GM12878 (cell line): ENCODE data around the gene OGFRL1. TPM values are rescaled to one million over a fixed set of nuclear protein-coding genes. Genes with fewer than 3 reads are reported as not detected.

Experiments used
- ATAC-seq: fragments of 200-7000 bp; cut with Tn5 transposase; 3 replicates; pipeline ENCODE4 v1.9.1; 2020; ENCODE audit warnings: mild to moderate bottlenecking, moderate library complexity
- Bru-seq: library from RNA; stranded (reverse); fragments of 400-500 nt; gene quantifications from one replicate; lab custom pipeline; 2021; lab: Mats Ljungman, UMichigan
- BruChase-seq, 2 experiments: library from RNA; stranded (reverse); fragments of 400-500 nt; gene quantifications; one replicate each; lab custom pipeline; 2021; lab: Mats Ljungman, UMichigan
- BruUV-seq: library from RNA; stranded (reverse); fragments of 400-500 nt; replicated peaks from 2 replicates; lab custom pipeline; 2021; lab: Mats Ljungman, UMichigan
- CTCF ChIA-PET: fragments of 300-600 bp; sonication (Branson Sonifier 250); formaldehyde crosslinking; extraction: SDS; loops from one replicate; lab custom pipeline; 2021; ENCODE audit warnings: inconsistent platforms; lab: Yijun Ruan, JAX
- POLR2A ChIA-PET: fragments of 350-600 bp; formaldehyde crosslinking; extraction: SDS; loops from one replicate; lab custom pipeline; 2021; ENCODE audit warnings: inconsistent platforms; lab: Charles Lee
- RAD21 ChIA-PET: fragments of 300-600 bp; sonication (Branson Sonifier 250); formaldehyde crosslinking; loops from one replicate; lab custom pipeline; 2023; ENCODE audit warnings: antibody characterized with exemption; ENCODE audit not compliant: unreplicated experiment; lab: Charles Lee
- SMC1A ChIA-PET: fragments of 300-600 bp; sonication (Branson Sonifier 250); formaldehyde crosslinking; loops from one replicate; lab custom pipeline; 2023; ENCODE audit not compliant: unreplicated experiment, uncharacterized antibody; lab: Charles Lee
- DNase-seq: peaks from one replicate; pipeline ENCODE4 v3.0.0-alpha.2; 2011; ENCODE audit warnings: low read depth, low spot score
- FAIRE-seq: peaks from 3 replicates; lab custom pipeline; 2011; peaks lifted over from hg19 to GRCh38; lab: Jason Lieb, UNC
- H2AFZ ChIP-seq: 2 replicates; pipeline ENCODE4 v1.6.0; 2011; ENCODE audit warnings: low read depth, low read length, control low read depth; ENCODE audit not compliant: control insufficient read depth
- H3K27ac ChIP-seq: 2 replicates; pipeline ENCODE4 v1.5.1; 2011; ENCODE audit warnings: control low read depth; ENCODE audit not compliant: control insufficient read depth, insufficient read depth
- H3K27me3 ChIP-seq, 2 experiments: replicated peaks in 1 of 2; 2 replicates each; pipeline versions ENCODE4 v1.6.0 to v1.6.1; 2011; ENCODE audit warnings: low read length in 1 of 2; ENCODE audit not compliant: control insufficient read depth in 2 of 2, insufficient read depth in 2 of 2
- H3K36me3 ChIP-seq, 2 experiments: 2 replicates each; pipeline ENCODE4 v1.5.1; 2011; ENCODE audit warnings: low read length in 1 of 2; ENCODE audit not compliant: control insufficient read depth in 2 of 2, insufficient read depth in 2 of 2
- H3K4me1 ChIP-seq: 2 replicates; pipeline ENCODE4 v1.6.1; 2011; ENCODE audit warnings: mild to moderate bottlenecking, low read length, moderate library complexity, mixed read lengths; ENCODE audit not compliant: control insufficient read depth, insufficient read depth
- H3K4me2 ChIP-seq: 2 replicates; pipeline ENCODE4 v1.6.0; 2011; ENCODE audit warnings: control low read depth; ENCODE audit not compliant: control insufficient read depth, insufficient read depth
- H3K4me3 ChIP-seq: fragments of 200-600 bp; sonication (generic); 2 replicates; pipeline ENCODE4 v1.5.1; 2016
- H3K79me2 ChIP-seq: 2 replicates; pipeline ENCODE4 v1.6.0; 2011; ENCODE audit warnings: low read length; ENCODE audit not compliant: control insufficient read depth, insufficient read depth
- H3K9ac ChIP-seq: 2 replicates; pipeline ENCODE4 v1.8.0; 2011; ENCODE audit warnings: low read length, control low read depth, mixed read lengths; ENCODE audit not compliant: control insufficient read depth, insufficient read depth
- H3K9me3 ChIP-seq: replicated peaks from 3 replicates; pipeline ENCODE4 v1.5.1; 2011; ENCODE audit warnings: mild to moderate bottlenecking, low read length; ENCODE audit not compliant: control insufficient read depth, insufficient read depth
- H4K20me1 ChIP-seq: 2 replicates; pipeline ENCODE4 v1.6.0; 2011; ENCODE audit not compliant: control insufficient read depth, insufficient read depth
- ASH2L ChIP-seq: fragments of 300-600, 200-600 bp; sonication (generic); IDR thresholded peaks from 2 replicates; pipeline ENCODE4 v1.6.1; 2017; ENCODE audit warnings: low read depth, mild to moderate bottlenecking, borderline replicate concordance
- ATF3 ChIP-seq: IDR thresholded peaks from 2 replicates; pipeline ENCODE4 v1.6.1; 2011; ENCODE audit warnings: low read depth, mild to moderate bottlenecking, low read length, moderate library complexity, borderline replicate concordance; ENCODE audit errors: extremely low read depth
- CBFB ChIP-seq: IDR thresholded peaks from 2 replicates; pipeline ENCODE4 v1.6.1; 2016; ENCODE audit warnings: antibody characterized with exemption, low read depth
- DPF2 ChIP-seq: fragments of 450-650 bp; IDR thresholded peaks from 2 replicates; pipeline ENCODE4 v1.6.1; 2017; ENCODE audit warnings: mild to moderate bottlenecking
- EGR1 ChIP-seq, 2 experiments: IDR thresholded peaks; 1 replicate in 1 of 2; 2 replicates in 1 of 2; pipeline ENCODE4 v1.6.1; 2011 to 2012; ENCODE audit warnings: low read depth in 2 of 2, low read length in 2 of 2, borderline replicate concordance in 1 of 2, mild to moderate bottlenecking in 1 of 2, moderate library complexity in 1 of 2
- ESRRA ChIP-seq: IDR thresholded peaks from 2 replicates; pipeline ENCODE4 v1.6.1; 2012; ENCODE audit warnings: mild to moderate bottlenecking, low read length, improper control_type of control experiment
- FOXM1 ChIP-seq: IDR thresholded peaks from 2 replicates; pipeline ENCODE4 v1.6.1; 2012; ENCODE audit warnings: low read depth, mild to moderate bottlenecking, inconsistent platforms, low read length, moderate library complexity
- GATAD2B ChIP-seq: fragments of 450-650 bp; conservative IDR thresholded peaks from 2 replicates; pipeline ENCODE4 v1.6.1; 2017; ENCODE audit warnings: low read depth, mild to moderate bottlenecking, moderate library complexity
- MEF2A ChIP-seq: IDR thresholded peaks from 2 replicates; pipeline ENCODE4 v1.6.1; 2011; ENCODE audit warnings: low read depth, mild to moderate bottlenecking, low read length, moderate library complexity; ENCODE audit not compliant: insufficient read depth
- NFYA ChIP-seq: IDR thresholded peaks from 2 replicates; pipeline ENCODE4 v1.6.1; 2011; ENCODE audit warnings: low read depth, mild to moderate bottlenecking, low read length, improper control_type of control experiment, borderline replicate concordance
- NR2C1 ChIP-seq: fragments of 450-650 bp; IDR thresholded peaks from 2 replicates; pipeline ENCODE4 v1.6.1; 2017; ENCODE audit warnings: antibody characterized with exemption, mild to moderate bottlenecking, moderate library complexity
- SMAD5 ChIP-seq: IDR thresholded peaks from 2 replicates; pipeline ENCODE4 v1.6.1; 2016; ENCODE audit warnings: antibody characterized with exemption, low read depth
- SREBF2 ChIP-seq: IDR thresholded peaks from 2 replicates; pipeline ENCODE4 v1.6.1; 2012; ENCODE audit warnings: mild to moderate bottlenecking, low read length
- TARDBP ChIP-seq: IDR thresholded peaks from 2 replicates; pipeline ENCODE4 v1.6.1; 2016; ENCODE audit warnings: borderline replicate concordance
- ZBTB4 ChIP-seq: fragments of 450-650 bp; formaldehyde crosslinking; IDR thresholded peaks from 2 replicates; pipeline ENCODE4 v1.4.0; 2022; ENCODE audit warnings: mild to moderate bottlenecking, moderate library complexity
- ZNF622 ChIP-seq: fragments of 450-650 bp; IDR thresholded peaks from 2 replicates; pipeline ENCODE4 v1.6.1; 2017; ENCODE audit warnings: mild to moderate bottlenecking, inconsistent platforms
- WGBS: methylation state at CpG from one replicate; pipeline ENCODE4 v1.1.6; 2016; ENCODE audit warnings: low lambda C conversion rate; ENCODE audit not compliant: insufficient replicate concordance, insufficient coverage; ENCODE audit errors: missing lambda C conversion rate; 5-methylcytosine and 5-hydroxymethylcytosine counted together
- in situ Hi-C: fragments of 300-500 bp; cut with MboI; formaldehyde crosslinking; loops from 9 replicates; pipeline ENCODE4 v1.14.3; 2018; ENCODE audit warnings: mixed read lengths
- intact Hi-C: fragments of 100-400 bp; cut with micrococcal nuclease; formaldehyde crosslinking; loops from one replicate; pipeline ENCODE4 v1.14.2; 2022; ENCODE audit not compliant: unreplicated experiment
- long read RNA-seq, 2 experiments: library from polyadenylated mRNA; unstranded; transcript quantifications; one replicate each; pipeline ENCODE4 v2.0.0, GENCODE V29; 2019 to 2020
- polyA minus RNA-seq, 3 experiments: library from RNA; depleted of rRNA, polyadenylated mRNA; stranded (reverse); fragments of >200 nt; gene quantifications; 2 replicates each; pipeline ENCODE4 v1.2.3, GENCODE V29; 2011
- polyA plus RNA-seq, 11 experiments: library from polyadenylated mRNA; depleted of rRNA in 4 of 11; unstranded in 6 of 11; stranded (reverse) in 5 of 11; fragments of >200 nt; fragmentation: Nextera tagmentation in 4 of 11; fragmentation: Illumina TruSeq in 1 of 11; extraction: Ambion mirVana in 4 of 11; extraction: Trizol in 1 of 11; gene quantifications; 1 replicate in 1 of 11; 2 replicates in 10 of 11; pipeline versions ENCODE4 v1.2.1 to v1.2.3, GENCODE V29; 2011 to 2016; ENCODE audit warnings: inconsistent platforms in 2 of 11, missing spikeins in 2 of 11, low read depth in 1 of 11
- total RNA-seq, 4 experiments: library from RNA; depleted of rRNA in 3 of 4; stranded (reverse); fragments of >200 nt in 3 of 4; fragmentation: Illumina TruSeq in 1 of 4; extraction: Trizol in 1 of 4; gene quantifications; 2 replicates each; pipeline versions ENCODE4 v1.2.1 to v1.2.3, GENCODE V29; 2013 to 2021

The OGFRL1 gene
- total RNA-seq (2013; cell fraction: nucleolus; rRNA removed) = 4.4 and 4.8 TPM in 2 replicates
- 3.6 and 5.1 TPM in 2 replicates for total RNA-seq (2014; rRNA removed)
- 5.8 and 6.8 TPM in 2 replicates for total RNA-seq (2014; rRNA removed; fragmentation: Illumina TruSeq; extraction: Trizol)
- total RNA-seq (2021) = 3.8 and 4.0 TPM in 2 replicates
- 1.1 TPM for polyA plus RNA-seq (2011; ENCODE audit: low read depth)
- 0.80 and 1.4 TPM in 2 replicates for polyA plus RNA-seq (2011; rRNA removed)
- 0.22 and 0.30 TPM in 2 replicates for polyA plus RNA-seq (2011; cell fraction: cytosol; rRNA removed)
- 0.36 and 0.76 TPM in 2 replicates for polyA plus RNA-seq (2011; cell fraction: nucleus; rRNA removed)
- 1.5 and 2.2 TPM in 2 replicates for polyA plus RNA-seq (2012)
- 4.4 and 6.6 TPM in 2 replicates for polyA plus RNA-seq (2014; fragmentation: Illumina TruSeq; extraction: Trizol)
- polyA plus RNA-seq (2014; fragmentation: Nextera tagmentation; extraction: Ambion mirVana) = 1 to 10 TPM; 1.1 to 1.4 TPM
- 2.2 and 3.0 TPM in 2 replicates for polyA plus RNA-seq (2014; rRNA removed)
- 1 to 10 TPM in 1 of 2 experiments, under 1 TPM in 1; 0.24 to 1.7 TPM for polyA plus RNA-seq (2016; fragmentation: Nextera tagmentation; extraction: Ambion mirVana)
- polyA minus RNA-seq (2011; rRNA and poly(A)+ RNA removed) = 0.37 and 0.98 TPM in 2 replicates
- 0.27 and 0.31 TPM in 2 replicates for polyA minus RNA-seq (2011; cell fraction: cytosol; rRNA and poly(A)+ RNA removed)
- polyA minus RNA-seq (2011; cell fraction: nucleus; rRNA and poly(A)+ RNA removed) = 0.73 and 0.96 TPM in 2 replicates
- percentile 84 among the genes with signal in this experiment for Bru-seq, nascent RNA
- BruChase-seq, experiment 1, labeled RNA remaining after a 6-hour chase = percentile 86 among the genes with signal in this experiment
- percentile 84 among the genes with signal in this experiment for BruChase-seq, experiment 2, labeled RNA remaining after a 2-hour chase
- long read RNA-seq, experiment 1 = 0 reads
- long read RNA-seq, experiment 2, partial matches to known transcripts = 0 of 2 reads
- long read RNA-seq, experiment 2, other reads (novel, unspliced or antisense) = 2 of 2 reads

GRCh38 chr6:71288228-71289038 lies at the start of gene OGFRL1:
Gene OGFRL1 (plus strand): TSS chr6:71288811. CDS start chr6:71288937, 126 bp downstream.
- H3K27ac ChIP-seq = peak within 1 kb of the TSS; percentile 46; the same call in 1 of the 2 replicates
- H3K9me3 ChIP-seq = no peaks in the 10 kb centered on the region
- peaks cover 5% of the 10 kb centered on the region; the same call in 1 of the 2 replicates for H3K4me1 ChIP-seq
- peak within 1 kb of the TSS; percentile 81 for H3K4me3 ChIP-seq
- intact Hi-C loops (loop anchor here (2.0 kb wide), 1 partner anchor 58 kb away; no protein-coding TSS in a partner anchor), in situ Hi-C loops (no loop called here)
- RAD21 ChIA-PET = interaction anchor here (0.7 to 2.5 kb wide), 11 partner anchors 8 to 151 kb away, joined by 3 to 17 read pairs (median 5); no protein-coding TSS in a partner anchor
- no peaks in the 10 kb centered on the region for H3K27me3 ChIP-seq
- H3K79me2 ChIP-seq = peaks cover 4% of the 10 kb centered on the region
- CTCF ChIA-PET = interaction anchor here (0.5 to 2.7 kb wide), 8 partner anchors 10 to 157 kb away, joined by 3 to 10 read pairs (median 3); no protein-coding TSS in a partner anchor
- WGBS = 1% methylated on average over 50 of the region's 79 CpGs
- H3K36me3 ChIP-seq = no peaks in the 10 kb centered on the region
- FAIRE-seq = no peak
- POLR2A ChIA-PET = interaction anchor here (0.8 to 2.1 kb wide), 5 partner anchors 8 to 57 kb away, joined by 3 to 9 read pairs (median 5); no protein-coding TSS in a partner anchor
- peak within 1 kb of the TSS; percentile 49; the same call in 1 of the 2 replicates for H3K9ac ChIP-seq
- no peak for DNase-seq
- no peaks in the 10 kb centered on the region for H4K20me1 ChIP-seq
- SMC1A ChIA-PET = interaction anchor here (0.6 to 3.2 kb wide), 15 partner anchors 8 to 620 kb away, joined by 3 to 14 read pairs (median 4); partner anchors contain the start of gene SMAP1
- H3K4me2 ChIP-seq = peak within 1 kb of the TSS; percentile 78
- peak within 1 kb of the TSS; percentile 89 for H2AFZ ChIP-seq
- no TSS peak for BruUV-seq
- peak; percentile 93 for ATAC-seq
- TF ChIP-seq ZBTB4 (CRISPR knock-in tag) (no peak), DPF2 (peak; percentile 87; the same call in 1 of the 2 replicates), ASH2L (no peak), ATF3 (no peak), NFYA (no peak), TARDBP (no peak), SMAD5 (no peak), CBFB (no peak), FOXM1 (no peak), MEF2A (no peak), ZNF622 (no peak), EGR1 (IDR thresholded peaks at IDR 0.05; ENCODE audit: borderline replicate concordance in 1 of 2, low read depth in 2 of 2, low read length in 2 of 2) (no peak), SREBF2 (no peak), NR2C1 (no peak), GATAD2B (peak; percentile 56), ESRRA (no peak)
